ENCODE data around the gene WDR43.

WDR43 gene

GRCh38 chr2:28993206-28993960 lies 98.9 kb downstream of the WDR43 start:
- no peak for DNase-seq (ENCODE audit: low read depth in 3 of 3)

- no peak for DNase-seq (ENCODE audit: low read depth in 3 of 3)
Observed at GRCh38 chr2:28994074-28994473, 99.6 kb downstream of the WDR43 start.

- no peak for DNase-seq (ENCODE audit: low read depth in 3 of 3)
Observed at GRCh38 chr2:28994679-28995078, 100.2 kb downstream of the WDR43 start.

DNA sequence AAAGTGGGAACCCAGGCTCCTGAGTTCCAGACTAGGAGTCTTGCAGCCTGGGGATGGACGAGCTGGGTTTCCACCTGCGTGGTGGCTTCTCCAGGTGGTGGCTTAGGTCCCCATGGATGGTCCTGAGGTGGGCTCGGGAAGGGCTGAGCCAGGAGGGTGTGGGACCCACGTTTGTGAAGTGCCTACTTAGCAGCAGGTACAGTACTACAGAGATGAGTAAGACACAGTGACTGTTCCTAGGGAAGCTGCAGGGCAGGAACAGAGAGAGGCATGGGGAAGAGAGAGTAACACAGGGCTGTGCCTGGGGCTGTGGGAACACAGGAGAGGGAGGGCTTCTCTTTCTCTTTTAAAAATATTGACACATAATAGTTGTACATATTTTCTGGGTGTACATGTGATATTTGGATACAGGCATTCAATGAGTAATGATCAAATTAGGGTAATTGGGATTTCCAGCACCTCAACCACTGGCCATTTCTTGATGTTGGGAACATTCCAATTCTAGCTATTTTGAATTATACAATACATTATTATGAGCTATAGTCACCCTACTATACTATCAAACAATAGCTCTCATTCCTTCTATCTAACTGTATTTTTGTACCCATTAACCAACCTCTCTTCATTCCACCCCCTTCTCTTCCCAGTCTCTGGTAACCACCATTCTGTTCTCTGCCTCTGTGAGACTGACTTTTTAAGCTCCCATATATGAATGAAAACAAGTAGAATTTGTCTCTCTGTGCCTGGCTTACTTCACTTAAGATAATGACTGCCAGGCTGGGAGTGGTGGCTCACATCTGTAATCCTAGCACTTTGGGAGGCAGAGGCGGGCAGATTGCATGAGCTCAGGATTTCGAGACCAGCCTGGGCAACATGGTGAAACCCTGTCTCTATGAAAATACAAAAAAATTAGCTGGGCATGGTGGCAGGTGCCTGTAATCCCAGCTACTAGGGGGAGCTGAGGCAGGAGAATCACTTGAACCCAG lies 101.6 kb downstream of the WDR43 start:
- no peak for DNase-seq (ENCODE audit: low read depth in 3 of 3)

DNA sequence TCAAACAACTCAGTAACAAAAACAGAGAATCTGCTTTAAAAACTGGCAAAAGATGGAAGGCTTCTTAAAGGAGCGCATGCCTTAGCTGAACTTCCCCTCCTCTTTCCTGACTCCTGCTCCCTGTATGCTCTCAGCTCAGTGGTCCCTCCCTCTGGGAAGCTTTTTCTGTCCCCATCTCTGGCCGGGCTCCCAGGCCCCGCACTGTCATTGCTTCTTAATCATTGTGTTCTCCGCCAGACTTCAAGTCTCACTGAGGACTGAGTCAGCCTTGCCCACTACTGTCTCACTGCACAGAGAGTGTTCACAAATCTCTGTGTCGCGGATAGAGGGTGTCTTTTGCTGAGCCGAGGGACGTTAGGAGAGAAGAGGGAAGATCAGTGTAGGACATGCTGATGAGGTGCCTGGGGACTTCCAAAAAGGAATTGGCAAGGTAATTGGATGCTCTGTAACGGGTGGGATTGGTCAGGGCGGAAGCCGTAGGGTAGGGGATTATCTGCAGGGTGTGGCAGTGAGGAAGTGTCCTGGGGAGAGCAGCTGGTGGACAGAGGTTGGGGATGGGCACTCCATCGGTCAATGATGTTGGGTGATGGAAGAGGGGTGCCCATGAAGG lies 102.9 kb downstream of the WDR43 start:
- no peak for DNase-seq (ENCODE audit: low read depth in 3 of 3)

Data from stimulated activated CD4-positive, alpha-beta T cell treated with anti-CD3 and anti-CD28 coated beads, TNF-alpha, amount 100 ng/mL, for 48 hours (primary cell).